Upper lobe of left lung (tissue), 4 donors: ENCODE data around the gene VCAM1.

Experiments used
- CTCF ChIP-seq, 6 experiments: fragments of 450-650 bp in 4 of 6; fragments of 200-600 bp in 2 of 6; sonication (generic) in 2 of 6; IDR thresholded peaks; one replicate each; pipeline ENCODE4 v1.5.1; 2016 to 2019; ENCODE audit warnings: antibody characterized with exemption in 6 of 6
- EP300 ChIP-seq, 4 donors: sonication (generic); formaldehyde crosslinking; IDR thresholded peaks; one replicate each; pipeline ENCODE4 v1.5.1; 2017; ENCODE audit warnings: antibody characterized with exemption in 4 of 4, control low read depth in 2 of 4
- POLR2A ChIP-seq, 4 donors: fragments of 450-650 bp; IDR thresholded peaks; one replicate each; pipeline ENCODE4 v1.5.1; 2016 to 2017; ENCODE audit warnings: antibody characterized with exemption in 4 of 4, mild to moderate bottlenecking in 2 of 4
- POLR2AphosphoS5 ChIP-seq, 2 donors: sonication (generic); formaldehyde crosslinking; IDR thresholded peaks; one replicate each; pipeline ENCODE4 v1.5.1; 2017; ENCODE audit warnings: antibody characterized with exemption in 2 of 2

- TF ChIP-seq POLR2A (IDR thresholded peaks at IDR 0.05) (no peak), CTCF (IDR thresholded peaks at IDR 0.05) (no peak), EP300 (IDR thresholded peaks at IDR 0.05) (no peak), POLR2AphosphoS5 (IDR thresholded peaks at IDR 0.05) (no peak)
These were observed 63.0 kb downstream of the VCAM1 start for GRCh38 chr1:100782473-100783039.
